HG02973 (cell line): ENCODE measurements around the gene LRSAM1.

Experiments
- ATAC-seq: cut with Tn5 transposase; IDR thresholded peaks from one replicate; pipeline ENCODE4 v1.9.1; 2021; ENCODE audit warnings: moderate library complexity; ENCODE audit not compliant: unreplicated experiment

The LRSAM1 gene

DNA sequence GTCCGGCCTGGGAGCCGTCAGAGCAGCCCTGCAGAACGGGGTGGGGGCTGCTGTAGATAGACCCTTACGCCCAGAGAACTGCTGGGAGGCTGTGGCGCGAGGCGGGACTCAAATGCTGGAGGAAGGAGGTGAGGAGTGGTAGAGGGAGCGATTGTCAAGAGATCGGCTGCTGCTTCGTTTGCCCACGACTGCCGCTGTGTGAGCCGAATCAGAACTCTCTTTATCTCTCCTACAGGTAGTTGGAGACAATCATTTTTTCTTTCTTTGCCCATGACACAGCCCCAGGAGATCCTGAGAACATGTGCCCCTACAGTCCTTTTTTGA, 26.7 kb upstream of the LRSAM1 start:
- peak; percentile 23 for ATAC-seq

DNA sequence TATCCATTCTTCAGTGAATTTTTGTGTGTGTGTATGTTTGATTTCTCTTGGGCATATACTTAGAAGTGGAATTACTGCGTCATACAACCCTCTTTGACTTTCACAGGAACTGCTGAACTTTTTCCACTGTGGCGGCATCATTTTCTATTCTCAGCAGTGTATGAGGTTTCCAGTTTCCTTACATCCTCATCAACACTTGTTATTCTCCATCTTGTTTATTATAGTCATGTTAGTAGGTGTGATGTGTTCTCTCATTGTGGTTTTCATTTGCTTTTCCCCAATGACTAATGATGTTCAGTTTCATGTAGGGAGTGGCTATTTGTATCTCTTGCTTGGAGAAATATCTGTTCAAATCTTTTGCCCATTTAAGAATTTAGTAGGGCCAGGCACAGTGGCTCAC, 24.6 kb upstream of the LRSAM1 start:
- no peak for ATAC-seq

DNA sequence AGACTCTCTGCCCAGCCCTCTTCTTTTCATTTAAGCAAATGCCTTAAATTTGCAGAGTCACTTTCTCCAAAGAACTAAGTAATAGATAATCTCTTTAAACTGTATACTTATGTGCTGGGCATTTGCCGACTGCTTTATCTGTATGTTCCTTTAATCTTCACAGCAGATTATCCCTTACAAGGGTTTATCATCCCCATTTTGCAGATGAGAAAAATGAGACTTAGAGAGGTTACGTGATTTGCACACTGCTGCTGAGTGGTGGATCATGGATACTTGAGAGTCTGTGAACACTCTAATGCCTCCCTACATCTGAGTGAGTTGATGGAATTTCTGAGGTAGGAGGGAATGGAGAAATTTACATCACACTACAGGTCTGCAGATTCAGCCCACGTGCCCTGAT, 23.0 kb upstream of the LRSAM1 start:
- no peak for ATAC-seq

DNA sequence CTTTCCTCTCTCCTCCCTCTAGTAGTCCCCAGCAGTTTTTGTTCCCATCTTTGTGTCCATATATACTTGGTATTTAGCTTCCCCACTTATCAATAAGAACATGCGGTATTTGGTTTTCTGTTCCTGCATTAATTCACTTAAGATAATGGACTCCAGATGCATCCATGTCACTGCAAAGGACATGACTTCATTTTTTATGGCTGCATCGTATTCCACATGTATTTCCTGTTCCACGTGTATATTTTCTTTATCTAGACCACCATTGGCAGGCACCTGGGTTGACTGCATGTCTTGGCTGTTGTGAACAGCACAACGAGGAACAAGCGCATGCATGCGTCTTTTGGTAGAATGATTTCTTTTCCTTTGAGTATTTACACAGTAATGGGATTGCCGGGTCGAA, 20.9 kb upstream of the LRSAM1 start:
- no peak for ATAC-seq

DNA sequence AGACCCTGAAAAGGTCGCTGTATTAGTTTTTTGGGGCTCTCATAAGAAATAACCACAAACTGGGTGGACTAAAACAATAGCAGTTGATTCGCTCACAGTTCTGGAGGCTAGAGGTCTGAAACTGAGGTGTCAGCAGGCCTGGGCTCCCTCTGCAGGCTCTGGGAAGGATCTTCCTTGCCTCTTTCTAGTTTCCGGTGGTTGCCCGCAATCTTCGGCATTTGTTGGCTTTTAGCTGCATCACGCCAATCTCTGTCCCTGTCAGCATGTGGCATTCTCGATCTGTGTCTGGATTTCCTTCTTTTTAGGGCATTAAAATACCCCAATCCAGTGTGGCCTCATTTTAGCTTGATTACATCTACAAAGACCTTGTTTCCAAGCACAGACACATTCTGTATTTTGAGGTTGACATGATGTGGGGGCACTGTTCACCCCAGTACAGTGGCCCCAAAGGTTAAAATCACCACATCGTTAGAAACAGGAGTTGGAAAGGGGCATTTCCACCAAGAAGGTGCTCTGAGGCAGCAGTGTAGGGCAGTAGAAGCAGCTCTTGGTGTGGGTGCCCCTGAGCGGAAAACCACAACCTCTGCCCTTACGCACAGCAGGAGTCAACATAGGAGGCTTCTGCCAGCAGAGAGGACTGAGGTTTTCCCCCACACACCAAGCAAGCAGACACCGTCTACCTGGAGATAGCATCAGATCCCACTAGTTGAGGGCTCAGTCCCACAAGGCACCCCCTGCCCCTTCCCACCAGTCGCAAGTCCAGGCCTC, 13.6 kb upstream of the LRSAM1 start:
- ATAC-seq, result no peak

DNA sequence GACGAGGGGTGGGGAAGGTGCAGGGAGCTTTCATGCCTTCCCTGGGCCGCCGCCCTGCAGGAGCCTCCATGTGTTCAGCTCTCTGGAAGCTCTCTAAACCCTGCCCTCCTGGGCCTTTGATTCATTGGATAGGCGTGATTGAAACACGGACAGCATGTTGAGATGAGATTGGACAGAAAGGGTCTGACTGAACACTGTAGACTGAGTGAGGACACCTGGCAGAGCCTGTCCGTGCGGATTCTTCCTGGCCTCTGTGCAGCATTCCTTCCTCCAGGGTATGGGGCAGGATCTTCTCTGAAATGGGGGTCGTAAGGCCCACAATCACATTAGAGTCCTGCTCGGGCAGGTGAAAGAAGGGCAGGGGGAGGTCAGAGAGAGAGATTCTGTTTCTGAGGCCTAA, 12.9 kb upstream of the LRSAM1 start:
- ATAC-seq, result no peak

DNA sequence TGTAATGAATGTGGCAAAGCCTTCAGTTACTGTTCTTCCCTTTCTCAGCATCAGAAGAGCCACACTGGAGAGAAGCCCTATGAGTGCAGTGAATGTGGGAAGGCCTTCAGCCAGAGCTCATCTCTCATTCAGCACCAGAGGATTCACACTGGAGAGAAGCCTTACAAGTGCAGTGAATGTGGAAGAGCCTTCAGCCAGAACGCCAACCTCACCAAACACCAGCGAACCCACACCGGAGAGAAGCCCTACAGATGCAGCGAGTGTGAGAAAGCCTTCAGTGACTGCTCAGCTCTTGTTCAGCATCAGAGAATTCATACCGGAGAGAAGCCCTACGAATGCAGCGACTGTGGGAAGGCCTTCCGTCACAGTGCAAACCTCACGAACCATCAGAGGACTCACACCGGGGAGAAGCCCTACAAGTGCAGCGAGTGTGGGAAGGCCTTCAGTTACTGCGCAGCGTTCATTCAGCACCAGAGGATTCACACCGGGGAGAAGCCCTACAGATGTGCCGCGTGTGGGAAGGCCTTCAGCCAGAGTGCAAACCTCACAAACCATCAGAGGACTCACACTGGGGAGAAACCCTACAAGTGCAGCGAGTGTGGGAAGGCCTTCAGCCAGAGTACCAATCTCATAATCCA, 6.9 kb upstream of the LRSAM1 start:
- ATAC-seq, result no peak

DNA sequence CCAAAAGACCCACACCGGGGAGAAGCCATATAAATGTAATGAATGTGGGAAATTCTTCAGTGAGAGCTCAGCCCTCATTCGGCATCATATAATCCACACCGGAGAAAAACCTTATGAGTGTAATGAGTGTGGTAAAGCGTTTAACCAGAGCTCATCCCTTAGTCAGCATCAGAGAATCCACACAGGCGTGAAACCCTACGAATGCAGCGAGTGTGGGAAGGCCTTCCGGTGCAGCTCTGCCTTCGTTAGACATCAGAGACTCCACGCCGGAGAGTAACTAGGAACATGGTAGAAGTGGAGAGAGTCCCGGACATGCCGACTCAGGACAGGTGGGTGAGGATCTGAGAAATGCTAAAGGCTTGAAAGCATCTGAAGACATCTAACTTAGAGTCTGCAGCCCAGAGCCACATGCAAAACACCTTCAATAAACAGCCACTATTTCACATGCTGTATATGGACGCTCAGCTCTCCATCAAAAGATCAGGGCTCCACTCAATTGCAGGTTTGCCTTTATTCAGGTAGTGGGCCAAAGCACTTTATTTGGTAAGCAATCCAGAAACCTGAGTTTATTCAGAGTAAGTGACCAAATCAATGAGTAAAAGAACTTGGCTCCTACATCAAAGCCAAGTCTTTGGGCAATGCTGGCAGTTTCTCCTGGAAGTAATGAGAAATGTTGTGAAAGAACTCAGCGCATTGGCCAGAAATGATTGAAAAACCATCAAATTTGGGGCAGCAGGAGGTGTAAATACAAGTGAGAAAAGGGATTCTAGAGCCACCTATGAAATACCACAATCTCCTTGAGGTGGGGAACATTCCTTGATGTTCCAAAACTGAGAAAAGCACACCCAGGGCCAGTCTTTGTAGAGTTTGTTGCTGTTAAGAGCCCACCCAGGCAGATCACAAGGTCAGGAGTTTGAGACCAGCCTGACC, 6.1 kb upstream of the LRSAM1 start:
- ATAC-seq, result no peak

DNA sequence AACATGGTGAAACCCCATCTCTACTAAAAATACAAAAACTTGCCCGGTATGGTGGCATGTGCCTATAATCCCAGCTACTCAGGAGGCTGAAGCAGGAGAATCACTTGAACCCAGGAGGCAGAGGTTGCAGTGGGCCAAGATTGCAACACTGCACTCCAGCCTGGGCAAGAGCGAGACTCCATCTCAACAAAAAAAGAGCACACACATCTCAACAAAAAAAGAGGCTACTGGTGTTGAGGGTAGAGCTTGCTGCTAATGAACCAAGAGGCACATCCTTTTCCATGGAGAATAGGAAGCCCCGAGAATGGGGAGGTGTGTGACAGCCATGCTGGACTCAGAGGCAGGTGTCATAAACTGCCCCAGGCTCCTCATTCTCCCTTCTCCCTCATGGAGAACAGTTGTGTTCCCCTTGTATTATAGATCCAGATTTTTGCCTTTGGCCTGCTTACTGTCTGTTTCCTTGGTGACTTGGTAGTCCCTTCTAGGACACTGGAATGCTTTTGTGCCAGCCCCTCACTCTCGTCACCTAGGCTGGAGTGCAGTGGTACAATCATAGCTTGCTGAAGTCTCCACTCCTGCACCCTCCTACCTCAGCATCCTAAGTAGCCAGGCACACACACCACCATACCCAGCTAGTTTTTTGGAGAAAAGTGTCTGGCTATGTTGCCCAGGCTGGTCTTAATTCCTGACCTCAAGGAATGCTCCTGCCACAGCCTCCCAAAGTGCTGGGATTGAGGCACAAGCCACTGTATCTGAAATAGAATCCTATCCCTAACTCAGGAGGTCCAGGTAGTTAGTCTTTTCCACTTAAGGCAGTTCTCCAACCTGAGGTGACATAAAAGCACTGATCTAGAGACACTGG, 5.2 kb upstream of the LRSAM1 start:
- no peak for ATAC-seq

DNA sequence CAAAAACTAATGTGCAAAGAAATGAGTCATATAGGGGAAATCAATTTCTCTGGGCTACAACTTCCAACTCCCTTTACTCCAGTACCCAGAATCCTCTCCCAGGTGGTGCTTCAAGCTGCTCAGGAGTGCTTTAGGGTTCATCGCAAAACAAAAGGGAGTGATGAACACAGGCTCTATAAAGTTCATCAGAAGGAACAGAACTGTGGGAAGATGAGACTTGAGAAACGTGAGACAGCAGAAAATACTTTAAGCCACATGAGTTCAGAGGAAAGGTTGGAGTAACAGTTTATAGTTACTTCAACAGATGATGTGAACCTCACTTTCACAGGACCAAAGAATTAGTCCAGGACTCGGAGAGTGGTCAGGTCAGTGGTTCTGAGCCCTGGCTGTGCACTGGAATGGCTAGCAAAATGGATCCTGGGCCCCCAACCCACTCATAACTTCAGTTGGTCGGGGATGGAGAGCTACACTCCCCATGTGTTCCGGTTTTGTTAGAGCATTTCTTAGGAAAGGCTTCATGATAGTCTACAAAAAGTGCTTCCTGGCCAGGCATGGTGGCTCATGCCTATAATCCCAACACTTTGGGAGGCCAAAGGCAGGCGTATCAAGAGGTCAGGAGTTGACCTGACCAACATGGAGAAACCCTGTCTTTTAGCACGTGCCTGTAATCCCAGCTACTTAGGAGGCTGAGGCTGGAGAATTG, 4.4 kb upstream of the LRSAM1 start:
- no peak for ATAC-seq

DNA sequence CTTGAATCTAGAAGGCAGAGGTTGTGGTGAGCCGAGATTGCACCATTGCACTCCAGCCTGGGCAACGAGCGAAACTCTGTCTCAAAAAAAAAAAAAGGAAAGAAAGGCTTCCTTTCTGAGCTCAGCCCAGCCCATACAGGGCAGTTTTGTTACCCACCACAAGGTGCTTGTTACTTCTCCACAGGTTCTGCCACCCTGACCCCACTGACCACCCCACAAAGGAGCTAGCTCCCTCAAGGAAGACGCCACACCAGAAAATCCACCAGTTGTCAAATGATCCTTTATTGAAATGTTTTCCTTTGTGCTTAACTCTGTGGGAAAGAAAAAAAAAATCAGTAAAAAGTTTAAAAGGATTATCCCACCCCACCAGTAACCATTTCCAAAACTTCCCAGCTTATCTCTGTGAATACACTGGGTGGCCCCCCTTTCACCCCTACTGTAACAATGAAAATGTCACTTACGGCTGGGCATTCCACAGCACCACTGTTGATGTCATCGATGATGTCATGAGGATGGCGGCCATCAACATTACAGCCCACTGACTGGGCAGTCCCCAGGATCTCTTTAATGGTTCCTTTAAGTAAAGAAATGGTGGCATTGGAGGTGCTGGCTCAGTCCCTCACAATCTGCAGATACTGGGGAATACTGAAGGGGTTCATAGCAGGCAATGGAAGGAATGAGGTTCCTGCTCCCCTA, 3.7 kb upstream of the LRSAM1 start:
- ATAC-seq, result no peak

DNA sequence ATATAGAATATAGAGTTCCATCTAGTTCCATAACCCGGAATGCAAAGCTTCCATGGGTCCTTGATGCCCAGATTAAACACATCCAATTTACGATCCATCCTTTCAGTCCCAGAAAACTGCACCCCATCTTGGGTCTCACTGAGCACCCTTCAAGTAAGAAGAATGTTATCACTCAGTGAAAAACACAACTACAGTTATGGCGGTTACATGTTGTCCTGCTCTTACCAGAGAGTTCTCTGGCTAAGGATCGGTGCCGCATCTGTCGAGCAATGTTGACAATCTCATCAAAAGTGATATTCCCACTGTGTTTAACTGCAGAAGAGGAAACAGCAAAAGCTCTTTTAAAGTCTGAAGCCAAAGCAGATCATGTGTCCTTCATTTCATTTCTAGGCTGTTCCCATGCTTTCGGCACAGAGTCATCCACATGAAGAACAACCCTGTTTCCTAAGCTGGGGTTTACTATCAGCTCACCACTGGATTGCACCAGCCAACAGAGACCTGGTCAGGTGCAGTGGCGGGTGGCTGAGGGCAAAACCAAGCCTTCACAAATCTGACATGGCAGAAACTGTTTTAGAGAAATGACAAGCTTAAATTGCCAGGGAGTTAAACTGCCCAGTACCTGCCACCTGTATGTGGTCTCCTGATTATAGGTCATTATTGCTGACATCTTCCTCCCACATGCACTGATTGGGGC, 3.1 kb upstream of the LRSAM1 start:
- no peak for ATAC-seq

DNA sequence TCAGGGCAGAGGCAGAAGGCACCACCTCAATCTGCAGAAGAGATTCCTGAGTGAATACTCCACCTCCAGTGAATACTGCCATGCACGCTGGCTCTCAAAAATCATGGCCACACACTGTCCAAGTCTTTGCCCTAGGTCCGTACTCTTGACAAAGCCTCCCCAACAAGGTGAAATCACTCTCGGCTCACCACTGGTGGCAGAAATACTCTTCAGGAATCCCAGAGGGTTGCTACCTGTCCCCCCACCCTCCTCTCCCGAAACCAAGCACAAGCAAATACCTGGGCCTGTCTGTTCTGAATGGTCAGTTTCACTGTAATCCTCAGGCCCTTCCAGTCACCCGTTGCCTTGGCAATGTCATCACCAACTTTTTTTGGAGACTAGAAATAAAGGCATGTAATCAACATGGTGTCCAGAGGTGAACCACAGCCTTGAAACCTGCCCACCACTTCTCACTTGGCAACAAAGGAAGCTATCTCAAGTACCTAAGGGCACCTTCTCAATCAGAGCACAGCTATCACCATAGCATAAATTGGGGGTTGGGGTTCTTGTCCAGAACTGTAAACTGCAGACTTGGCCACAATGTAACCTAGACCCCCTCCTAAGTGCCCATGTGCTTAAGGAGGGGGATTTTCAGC, 1.9 kb upstream of the LRSAM1 start:
- no peak for ATAC-seq

DNA sequence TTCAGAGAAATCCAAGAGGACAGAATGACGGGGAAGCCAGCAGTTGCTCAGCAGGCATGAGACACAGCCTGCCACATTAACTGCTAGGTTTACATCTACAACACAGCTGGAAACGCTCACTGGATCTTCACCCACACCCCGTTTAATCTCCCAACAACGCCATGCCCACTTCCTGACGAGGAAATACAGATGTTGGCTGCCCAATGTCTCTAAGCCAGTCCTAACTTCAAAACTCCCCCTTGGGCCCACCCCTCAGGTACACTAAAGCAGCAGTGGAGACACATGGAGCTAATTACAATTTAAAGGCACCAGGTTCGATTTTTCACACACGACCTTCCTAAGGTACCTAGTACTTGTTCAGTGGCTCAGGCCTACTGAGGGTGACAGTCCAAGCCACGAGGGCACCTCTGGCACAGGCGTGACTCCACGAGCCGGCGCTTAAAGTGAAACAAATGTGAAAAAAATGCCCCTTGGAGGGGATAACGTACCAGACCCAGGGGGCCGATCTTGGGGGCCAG, 1.0 kb upstream of the LRSAM1 start:
- ATAC-seq, result no peak

DNA sequence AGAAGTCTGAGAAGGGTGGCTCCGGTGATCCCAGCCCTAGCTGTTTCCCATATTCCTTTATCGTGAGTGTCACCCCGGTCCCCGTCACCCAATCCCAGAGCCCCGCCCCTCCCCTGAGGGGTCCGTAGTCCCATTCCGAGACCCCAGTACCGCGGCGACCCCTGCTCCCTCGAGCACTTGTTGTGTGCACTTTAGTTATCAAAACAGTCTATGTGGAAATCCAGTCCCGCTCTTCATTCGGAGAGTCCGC, 223 bp downstream of the LRSAM1 start:
- ATAC-seq, result peak; percentile 30

DNA sequence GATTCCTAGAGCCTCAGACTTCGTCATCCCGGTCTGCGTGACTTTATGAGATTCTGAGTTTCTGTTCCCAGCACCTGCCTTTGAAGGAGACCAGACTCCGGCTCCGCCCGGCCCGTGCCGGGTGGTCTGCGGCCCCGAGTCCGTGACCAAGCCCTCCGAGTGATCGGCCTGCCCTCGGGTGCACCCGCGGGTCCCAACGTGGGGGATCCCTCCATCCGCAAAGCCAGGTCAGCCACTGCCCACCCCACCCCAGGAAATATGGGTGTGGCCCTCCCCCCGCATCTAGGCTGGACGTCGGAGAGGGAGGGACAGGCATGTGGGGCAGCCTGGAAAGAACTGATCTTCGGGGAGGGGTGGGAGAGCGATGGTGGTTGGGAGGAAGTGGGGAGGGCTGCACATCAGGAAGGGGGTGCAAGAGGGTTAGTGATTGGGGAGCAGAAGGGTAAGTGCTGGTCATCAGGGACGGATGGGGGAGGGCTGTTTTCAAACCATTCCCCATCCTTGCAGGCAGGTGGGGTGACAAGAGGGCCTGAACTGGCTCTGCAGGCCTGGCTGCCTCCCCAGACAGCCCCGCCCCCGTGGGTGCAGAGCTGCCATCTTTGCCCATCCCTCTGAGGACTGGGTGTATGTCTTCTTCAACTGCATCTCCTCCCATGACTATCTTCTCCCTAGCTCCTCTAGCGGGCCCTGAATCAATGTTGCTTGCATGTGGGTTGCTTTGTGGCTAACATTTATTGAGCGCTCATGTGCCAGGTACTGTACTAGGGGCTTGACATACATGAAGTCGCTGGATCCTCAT, 747 bp downstream of the LRSAM1 start:
- peak; percentile 12 for ATAC-seq

DNA sequence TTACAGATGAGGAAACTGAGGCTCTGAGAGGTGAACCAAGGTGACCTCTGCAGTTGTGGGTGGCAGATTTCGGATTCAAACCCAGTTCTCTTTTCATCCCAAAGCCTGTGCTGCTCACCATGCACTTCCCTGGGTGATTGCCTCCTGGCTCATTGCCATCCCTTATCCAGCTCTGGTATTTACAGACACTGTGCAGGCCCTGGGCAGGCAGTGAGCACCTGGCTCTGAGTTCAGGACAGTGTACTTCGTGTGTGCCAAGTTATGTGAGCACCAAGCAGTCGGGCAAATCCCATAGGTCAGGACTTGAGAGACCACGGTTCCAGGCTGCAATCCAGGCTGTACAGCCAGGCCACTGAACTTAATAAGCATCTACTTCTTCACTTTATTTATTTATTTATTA, 1.4 kb downstream of the LRSAM1 start:
- no peak for ATAC-seq
